GM12878 (cell line): ENCODE results near the gene ACADM.

Experiments
- FOXK2 ChIP-seq: fragments of 450-650 bp; IDR thresholded peaks from 2 replicates; pipeline ENCODE4 v1.6.1; 2017; ENCODE audit warnings: mild to moderate bottlenecking, moderate library complexity
- NBN ChIP-seq: fragments of 450-650 bp; IDR thresholded peaks from 2 replicates; pipeline ENCODE4 v1.6.1; 2016
- POLR2AphosphoS5 ChIP-seq: IDR thresholded peaks from 2 replicates; pipeline ENCODE4 v1.6.1; 2011; ENCODE audit warnings: mild to moderate bottlenecking, low read length, inconsistent platforms
- SMC3 ChIP-seq: IDR thresholded peaks from 2 replicates; pipeline ENCODE4 v1.6.1; 2011; ENCODE audit warnings: low read length, improper control_type of control experiment, borderline replicate concordance
- TCF12 ChIP-seq: IDR thresholded peaks from 2 replicates; pipeline ENCODE4 v1.6.1; 2011; ENCODE audit warnings: low read depth, mild to moderate bottlenecking, low read length

DNA sequence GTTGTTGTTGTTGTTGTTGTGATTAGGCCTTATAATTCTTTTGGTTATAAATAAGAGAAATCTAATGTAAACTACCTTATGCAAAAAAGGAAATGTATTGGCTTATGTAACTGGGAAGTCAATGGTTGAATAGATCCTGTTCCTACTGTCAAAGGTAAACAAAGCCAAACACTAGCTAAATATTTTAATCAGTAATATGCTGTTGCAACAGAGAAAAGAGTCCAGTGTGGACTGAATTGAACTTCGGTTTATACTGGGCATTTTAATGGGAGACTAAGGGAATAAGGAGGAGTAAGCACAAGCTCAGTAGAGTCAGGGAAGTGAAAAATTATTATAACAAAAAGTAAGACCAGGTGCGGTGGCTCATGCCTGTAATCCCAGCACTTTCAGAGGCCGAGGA, 87.6 kb downstream of the ACADM start:
- no peak for TF ChIP-seq NBN
- no peak for TF ChIP-seq POLR2AphosphoS5
- TF ChIP-seq TCF12, result no peak
- TF ChIP-seq SMC3, result no peak
- TF ChIP-seq FOXK2, result no peak
